ENCODE results near the gene SLC16A10. TPM values are rescaled to one million over a fixed set of nuclear protein-coding genes. Genes with fewer than 3 reads are reported as not detected.
A peak's percentile ranks its signal among the peaks of the same experiment; 100 is the strongest.

SLC16A10 gene
- total and polyA plus RNA-seq, 2 of the 8 experiments (the other 6 are each of a cell fraction or from before 2014, with no cell fraction given): 18.6 to 23.2 TPM

DNA sequence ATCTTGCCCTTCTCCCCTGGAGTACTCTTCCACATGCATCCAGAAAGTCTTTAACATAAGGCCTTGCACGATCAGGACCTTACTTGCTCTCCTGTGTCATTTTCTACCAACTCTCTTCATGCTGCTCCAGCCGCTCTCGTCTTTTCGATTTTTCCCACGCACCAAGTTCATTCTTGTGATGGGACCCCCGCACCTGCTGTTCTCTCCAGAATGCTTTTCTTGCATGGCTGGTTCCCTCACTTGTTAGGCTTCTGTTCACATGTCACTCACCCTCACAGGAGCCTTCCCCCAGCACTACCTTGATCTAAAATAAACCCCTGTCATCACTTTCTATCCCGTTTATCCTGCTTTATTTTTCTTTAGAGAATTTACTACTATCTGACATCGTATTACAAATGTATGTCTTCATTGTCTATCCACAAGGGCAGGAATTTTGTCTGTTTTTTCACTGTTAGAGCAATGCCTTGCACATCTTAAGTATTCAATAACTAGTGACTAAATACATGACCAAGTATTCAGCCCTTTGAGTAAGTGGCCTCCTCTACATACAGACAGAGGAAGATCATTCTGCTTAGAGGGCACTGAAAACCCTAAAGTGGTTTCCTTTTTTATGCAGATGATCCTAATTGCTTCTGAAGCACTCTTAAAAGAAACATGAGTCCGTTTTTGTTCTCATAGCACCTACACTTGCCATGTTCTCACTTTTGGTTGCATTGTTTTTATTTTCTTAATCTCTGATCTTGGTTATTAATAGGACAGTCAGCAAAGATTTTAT, 166.9 kb downstream of the SLC16A10 start (continued):
- TF ChIP-seq CBX8 (IDR thresholded peaks at IDR 0.05; ENCODE audit: borderline replicate concordance, low read depth, low read length) (no peak), CBX5 (IDR thresholded peaks at IDR 0.05; ENCODE audit: low read depth, low read length) (no peak), HDAC2 (IDR thresholded peaks at IDR 0.05; ENCODE audit: borderline replicate concordance in 1 of 2, low read depth in 2 of 2, low read length in 2 of 2) (no peak), SRF (IDR thresholded peaks at IDR 0.05; ENCODE audit: low read depth, low read length) (no peak), SIN3A (conservative IDR thresholded peaks at IDR 0.05 in 1 of 2, IDR thresholded peaks at IDR 0.05 in 1 of 2; ENCODE audit: low read depth in 1 of 2, low read length in 2 of 2) (0 out of 4 replicates have a peak, but pooled peaks have one; percentile 28 to 40), TBP (IDR thresholded peaks at IDR 0.05; ENCODE audit: low read depth, low read length) (0 out of 2 replicates have a peak, but pooled peaks have one; percentile 9), KDM4A (IDR thresholded peaks at IDR 0.05; ENCODE audit: low read depth, low read length, severe bottlenecking) (no peak), RBBP5 (IDR thresholded peaks at IDR 0.05; ENCODE audit: borderline replicate concordance, low read depth, low read length) (no peak), JUND (IDR thresholded peaks at IDR 0.05; ENCODE audit: low read length) (0 out of 2 replicates have a peak, but pooled peaks have one; percentile 36), CHD2 (IDR thresholded peaks at IDR 0.05; ENCODE audit: low read length) (0 out of 2 replicates have a peak, but pooled peaks have one; percentile 36), CHD1 (IDR thresholded peaks at IDR 0.05; ENCODE audit: low read depth, low read length) (no peak), POU5F1 (IDR thresholded peaks at IDR 0.05; ENCODE audit: low read depth, low read length) (peak; percentile 99), SP1 (IDR thresholded peaks at IDR 0.05; ENCODE audit: low read depth, low read length) (peak; percentile 65; the same call in 1 of the 2 replicates), GTF2F1 (IDR thresholded peaks at IDR 0.05; ENCODE audit: borderline replicate concordance, low read depth, low read length) (no peak), BCL11A (IDR thresholded peaks at IDR 0.05; ENCODE audit: low read depth in 2 of 2, low read length in 2 of 2) (peak in 1 of 2 experiments; percentile 60), KDM1A (IDR thresholded peaks at IDR 0.05; ENCODE audit: borderline replicate concordance, low read length) (no peak), EGR1 (IDR thresholded peaks at IDR 0.05; ENCODE audit: borderline replicate concordance, low read depth, low read length) (no peak), BRCA1 (IDR thresholded peaks at IDR 0.05; ENCODE audit: low read depth, low read length) (no peak), POLR2A (IDR thresholded peaks at IDR 0.05; ENCODE audit: control extremely low read depth in 1 of 2, low read depth in 2 of 2, low read length in 2 of 2) (no peak)
- TF ChIP-seq, protein P1, sequence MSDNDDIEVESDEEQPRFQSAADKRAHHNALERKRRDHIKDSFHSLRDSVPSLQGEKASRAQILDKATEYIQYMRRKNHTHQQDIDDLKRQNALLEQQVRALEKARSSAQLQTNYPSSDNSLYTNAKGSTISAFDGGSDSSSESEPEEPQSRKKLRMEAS (IDR thresholded peaks at IDR 0.05): no peak
